Activated effector memory CD4-positive, alpha-beta T cell treated with Interleukin-2 at 50 U/mL for 16 hours (primary cell): ENCODE data around the gene USP15.

Source experiments
- DNase-seq: peaks from one replicate; pipeline ENCODE4 v3.0.0-alpha.2; 2020

Gene USP15

DNA sequence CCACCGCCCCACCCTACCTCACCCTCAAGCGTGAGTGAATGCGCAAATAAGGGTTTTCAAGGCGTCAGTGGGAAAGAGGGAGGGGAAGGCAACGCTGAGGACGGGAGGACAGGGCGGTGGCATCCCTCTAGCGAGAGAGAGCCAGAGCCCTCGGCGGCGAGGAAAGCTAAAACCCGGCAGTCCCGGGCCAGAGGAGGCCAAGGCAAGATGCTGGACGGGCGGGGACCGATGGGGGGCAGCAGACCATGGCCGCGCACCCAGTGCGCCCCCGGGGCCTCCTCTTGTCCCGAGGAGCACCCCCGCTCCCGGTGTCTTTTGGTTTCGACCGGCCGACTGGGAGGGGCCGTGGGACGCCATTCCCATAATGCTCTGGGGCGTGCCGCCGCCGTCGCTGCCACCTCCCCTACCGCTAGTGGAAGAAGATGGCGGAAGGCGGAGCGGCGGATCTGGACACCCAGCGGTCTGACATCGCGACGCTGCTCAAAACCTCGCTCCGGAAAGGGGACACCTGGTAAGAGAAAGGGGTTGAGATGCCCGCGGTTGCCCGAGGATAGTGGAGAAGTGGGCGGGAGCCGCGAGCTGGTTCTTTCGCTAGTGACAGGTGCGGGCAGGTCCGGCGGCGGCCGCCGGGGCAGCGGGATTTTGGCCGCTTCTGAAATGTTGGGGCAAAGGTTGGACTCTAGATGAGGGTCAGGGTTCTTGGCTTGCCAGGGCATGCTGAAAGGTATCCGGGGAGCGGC, at the start of gene USP15:
USP15 (plus strand) TSS at position 412 of the 740 bp plus-strand sequence; CDS start at position 423, 11 bp downstream.
- peak; percentile 96 for DNase-seq

- DNase-seq, result peak; percentile 5
Measured at GRCh38 chr12:62210422-62210821, 49.8 kb upstream of the USP15 start.

GRCh38 chr12:62211510-62211909, 48.7 kb upstream of the USP15 start:
- DNase-seq, result no peak

GRCh38 chr12:62214846-62215245, 45.4 kb upstream of the USP15 start:
- no peak for DNase-seq

DNA sequence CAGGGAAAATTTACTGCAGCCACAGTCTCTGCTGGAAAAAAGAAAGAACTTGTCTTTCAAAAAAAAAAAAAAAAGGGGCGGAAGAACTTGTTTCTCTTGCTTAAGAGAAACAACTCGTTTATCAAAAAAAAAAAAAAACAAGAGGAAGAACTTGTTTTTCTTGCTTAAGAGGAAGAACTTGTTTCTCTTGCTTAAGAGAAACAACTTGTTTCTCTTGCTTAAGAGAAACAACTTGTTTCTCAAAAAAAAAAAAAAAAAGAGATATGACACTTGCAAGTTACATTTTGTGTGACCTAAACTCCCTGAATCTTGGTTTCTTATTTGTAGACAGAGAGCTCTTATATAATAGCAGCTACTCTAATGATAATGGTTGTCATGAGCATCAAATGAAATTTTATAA, 44.7 kb upstream of the USP15 start:
- DNase-seq, result no peak

GRCh38 chr12:62217466-62218194, 42.6 kb upstream of the USP15 start:
- no peak for DNase-seq

GRCh38 chr12:62221107-62221506, 39.1 kb upstream of the USP15 start:
- no peak for DNase-seq

GRCh38 chr12:62224601-62225000, 35.6 kb upstream of the USP15 start:
- no peak for DNase-seq

GRCh38 chr12:62227091-62227490, 33.1 kb upstream of the USP15 start:
- no peak for DNase-seq

DNA sequence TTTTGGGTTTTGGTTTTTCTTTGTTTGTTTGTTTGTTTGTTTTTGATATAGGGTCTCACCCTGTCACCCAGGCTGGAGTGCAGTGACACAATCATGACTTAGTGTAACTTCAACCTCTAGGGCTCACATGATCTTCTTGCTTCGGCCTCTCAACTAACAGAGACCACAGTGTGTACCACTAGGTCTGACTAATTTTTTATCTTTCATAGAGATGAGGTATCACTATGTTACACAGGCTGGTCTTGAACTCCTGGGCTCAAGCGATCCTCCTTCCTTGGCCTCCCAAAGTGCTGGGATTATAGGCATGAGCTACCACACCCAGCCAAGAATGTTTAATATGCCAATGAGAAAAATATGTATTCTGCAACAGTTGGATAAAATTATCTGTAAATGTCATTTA, 29.6 kb upstream of the USP15 start:
- DNase-seq, result no peak

DNA sequence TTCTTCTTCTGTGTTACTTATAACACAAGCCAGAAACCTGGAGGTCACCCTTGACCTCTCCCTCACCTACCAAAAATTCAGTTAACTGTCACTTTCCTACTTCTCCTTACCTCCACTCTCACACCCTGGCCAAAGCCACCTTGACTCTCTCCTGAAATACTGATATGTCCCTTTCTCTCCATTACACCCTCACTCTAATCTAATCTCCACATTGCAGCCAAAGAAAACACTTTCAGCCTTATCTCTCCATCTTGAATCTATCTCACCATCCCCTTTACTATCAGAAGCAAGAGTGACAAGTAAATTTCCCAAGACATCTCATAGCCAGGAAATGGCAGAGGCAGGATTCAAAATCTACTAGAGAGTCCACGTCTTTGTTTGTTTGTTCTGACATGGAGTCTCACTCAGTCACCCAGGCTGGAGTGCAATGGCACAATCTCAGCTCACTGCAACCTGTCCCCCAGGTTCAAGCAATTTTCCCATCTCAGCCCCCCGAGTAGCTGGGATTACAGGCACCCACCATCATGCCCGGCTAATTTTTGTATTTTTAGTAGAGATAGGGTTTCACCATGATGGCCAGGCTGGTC, 28.0 kb upstream of the USP15 start:
- no peak for DNase-seq

DNA sequence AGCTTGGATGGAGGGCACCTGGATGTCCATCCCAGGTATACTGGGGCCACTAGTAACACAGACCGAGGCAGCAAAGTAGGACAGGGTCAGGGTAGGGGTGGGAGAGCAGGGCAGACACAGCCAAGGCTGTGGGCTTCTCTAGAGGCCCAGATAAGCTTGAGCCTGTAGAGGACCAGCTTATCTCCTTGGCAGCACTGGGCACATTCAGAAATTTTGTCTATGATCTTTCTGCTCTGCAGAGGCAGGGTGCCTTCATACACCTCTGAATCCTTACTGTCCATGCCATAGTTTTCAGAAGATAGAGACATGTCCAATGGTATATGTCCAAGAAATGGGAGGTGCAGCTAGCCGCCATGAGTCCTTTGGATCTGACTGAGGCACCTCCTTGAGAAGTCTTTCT, 26.4 kb upstream of the USP15 start:
- DNase-seq, result no peak

GRCh38 chr12:62239571-62239970, 20.6 kb upstream of the USP15 start:
- no peak for DNase-seq

- DNase-seq, result no peak
Measured at GRCh38 chr12:62247281-62248045, 12.7 kb upstream of the USP15 start.

- DNase-seq, result no peak
Measured at GRCh38 chr12:62248873-62249272, 11.3 kb upstream of the USP15 start.

GRCh38 chr12:62249419-62249818, 10.8 kb upstream of the USP15 start:
- no peak for DNase-seq

DNA sequence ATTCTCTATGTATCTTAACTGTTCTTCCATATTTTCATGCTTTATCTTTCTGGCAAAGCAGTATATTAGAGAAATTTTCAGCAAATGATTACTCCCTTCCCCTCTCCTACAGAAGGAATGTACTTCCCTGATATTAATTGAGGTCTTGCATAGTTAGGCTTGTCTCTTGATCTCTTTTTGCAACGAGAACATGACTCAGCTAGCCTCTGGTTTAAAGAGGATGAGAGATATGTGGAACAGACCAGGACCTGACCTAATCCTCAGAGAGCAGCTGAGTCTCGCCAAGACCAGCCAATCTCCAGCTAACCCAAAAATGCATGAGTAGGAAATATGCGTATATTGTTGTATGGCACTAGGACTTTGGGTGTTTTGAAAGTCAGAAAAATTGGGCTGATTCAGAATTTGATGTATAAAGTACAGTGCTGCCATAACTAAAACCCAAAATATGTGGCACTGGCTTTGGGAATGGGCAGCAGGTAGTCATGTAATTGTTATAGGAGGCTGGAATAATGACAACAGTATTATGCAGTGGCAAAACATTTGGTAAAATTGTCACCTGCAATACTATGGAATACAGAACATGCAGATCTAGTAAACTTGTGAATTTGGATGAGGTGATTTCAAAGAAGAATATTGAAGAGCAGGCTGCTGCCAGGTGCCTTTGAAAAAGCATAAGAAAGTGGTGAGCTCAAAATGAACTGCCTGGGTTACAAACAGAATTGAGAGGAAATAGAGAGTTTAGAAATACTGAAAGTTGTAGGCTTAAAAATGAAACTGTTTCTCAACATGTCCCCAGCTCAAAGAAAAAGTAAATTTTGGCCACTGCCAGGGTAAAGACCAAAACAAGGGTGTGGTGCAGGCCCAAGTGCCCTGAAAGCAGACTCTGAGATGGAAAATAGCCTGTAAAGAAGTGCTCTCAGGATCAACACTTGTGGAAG, 9.3 kb upstream of the USP15 start:
- no peak for DNase-seq

GRCh38 chr12:62251609-62251958, 8.6 kb upstream of the USP15 start:
- DNase-seq, result no peak

- no peak for DNase-seq
Measured at GRCh38 chr12:62252576-62252975, 7.6 kb upstream of the USP15 start.

- no peak for DNase-seq
Measured at GRCh38 chr12:62254967-62255366, 5.2 kb upstream of the USP15 start.

GRCh38 chr12:62256408-62257096, 3.7 kb upstream of the USP15 start:
- DNase-seq, result no peak

DNA sequence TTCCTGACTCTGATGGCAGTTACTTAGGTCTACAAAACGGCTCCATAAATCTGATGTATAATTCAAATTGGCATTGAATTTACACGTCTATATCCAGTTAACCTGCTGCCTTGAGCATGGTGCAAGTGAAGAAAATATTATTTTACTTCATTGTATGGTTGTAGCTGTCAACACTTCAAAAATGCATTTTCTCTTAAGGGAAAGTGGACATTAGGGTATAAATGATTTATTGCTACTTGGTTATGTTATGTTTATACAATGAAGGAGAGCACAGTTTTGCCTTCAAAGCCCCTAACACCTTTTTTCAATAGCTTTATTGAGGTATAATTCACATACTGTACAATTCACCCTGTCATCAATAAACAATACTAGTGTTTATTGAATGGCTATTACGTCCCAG, 2.0 kb upstream of the USP15 start:
- DNase-seq, result no peak
